ENCODE data around the gene RNU6-8.
A peak's percentile ranks its signal among the peaks of the same experiment; 100 is the strongest.

The RNU6-8 gene

DNA sequence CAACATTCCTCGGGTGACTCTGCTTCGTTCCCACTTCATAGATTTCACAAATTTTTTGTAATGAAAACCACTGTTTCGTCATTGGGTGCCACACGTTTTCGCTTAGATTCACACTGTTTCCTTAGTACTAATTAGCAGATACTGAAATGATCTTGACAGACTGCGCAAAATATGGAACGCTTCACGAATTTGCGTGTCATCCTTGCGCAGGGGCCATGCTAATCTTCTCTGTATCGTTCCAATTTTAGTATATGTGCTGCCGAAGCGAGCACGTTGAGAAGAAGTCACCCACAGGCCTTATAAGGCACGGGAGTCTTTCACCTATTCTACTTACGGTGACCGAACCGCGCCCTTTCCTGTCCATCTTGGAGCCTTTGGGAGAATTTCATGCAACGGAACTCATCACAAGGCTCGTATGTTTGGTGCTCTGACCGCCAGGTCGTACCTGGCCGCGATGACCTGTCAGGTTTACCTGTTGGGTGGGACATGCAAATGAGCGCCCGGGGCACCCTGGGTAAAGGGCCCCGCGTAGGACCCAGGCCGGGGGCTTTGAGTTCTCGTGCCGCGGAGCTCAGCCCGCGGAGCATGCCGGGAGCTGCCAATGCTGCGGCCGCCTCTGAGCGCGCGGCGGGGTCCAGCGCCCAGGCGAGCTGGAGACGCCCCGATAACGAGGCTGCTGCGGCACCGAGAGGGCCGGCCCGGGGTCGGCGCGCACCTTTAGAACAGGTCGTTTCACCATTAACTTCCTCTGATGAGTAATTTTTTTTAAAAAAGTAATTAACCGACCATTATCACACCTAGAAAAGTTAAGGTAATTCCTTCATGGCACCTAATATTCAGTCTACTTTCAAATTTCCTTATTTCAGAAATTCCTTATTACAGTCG, at the start of gene RNU6-8:
Gene RNU6-8 (minus strand): TSS at position 272 of the 885 bp plus-strand sequence.
- DNase-seq, result peak; percentile 89

DNA sequence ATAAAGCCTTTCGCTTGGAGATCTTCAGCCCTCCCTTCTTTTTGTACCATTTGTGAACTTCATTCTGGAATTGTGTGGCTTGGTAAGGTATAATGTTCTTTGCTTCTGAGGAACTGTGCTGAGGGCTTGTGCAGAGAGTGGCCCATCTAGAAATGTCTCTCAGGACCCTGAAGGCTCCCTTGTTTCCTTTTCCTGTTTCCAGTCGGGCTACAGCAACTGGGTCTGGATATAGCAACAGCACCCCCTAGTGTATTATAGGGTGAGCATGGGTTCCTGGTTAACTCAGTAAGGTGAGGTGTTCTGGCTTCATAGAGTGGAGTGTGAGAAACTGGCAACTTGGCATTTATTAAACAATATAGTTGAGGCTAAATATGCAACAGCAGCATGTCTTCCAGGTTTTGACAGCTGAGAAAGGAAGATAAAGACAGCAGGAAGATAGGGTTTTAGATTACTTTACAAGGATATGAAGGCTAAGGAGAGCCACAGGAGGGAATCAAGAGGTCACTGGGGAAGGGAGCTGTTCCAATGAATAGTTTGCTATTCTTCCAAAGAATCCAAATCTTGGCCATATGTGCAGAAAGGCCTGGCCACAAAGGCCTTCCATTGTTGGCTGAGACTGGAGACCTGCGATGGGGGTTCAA, 49.1 kb upstream of the RNU6-8 start:
- peak; percentile 74 for DNase-seq

DNA sequence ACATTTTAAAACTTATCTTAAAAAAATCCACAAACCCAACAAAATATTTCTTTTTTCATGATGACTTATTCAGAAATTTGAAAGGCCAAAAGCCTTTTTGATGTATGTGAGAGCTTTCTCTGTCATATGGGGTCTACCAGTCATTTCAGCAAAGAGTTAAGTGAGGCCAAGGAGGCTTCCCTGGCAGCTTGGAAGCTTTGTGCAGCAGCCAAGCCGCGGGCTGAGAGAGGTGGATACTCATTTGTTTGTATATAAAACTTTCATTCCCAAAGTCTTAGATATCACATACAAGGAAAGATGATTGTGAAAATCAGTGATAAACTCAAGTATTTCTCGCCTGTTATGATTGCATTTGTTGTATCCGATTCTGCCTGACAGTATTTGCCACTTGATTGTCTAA, 48.5 kb upstream of the RNU6-8 start:
- DNase-seq, result no peak

DNA sequence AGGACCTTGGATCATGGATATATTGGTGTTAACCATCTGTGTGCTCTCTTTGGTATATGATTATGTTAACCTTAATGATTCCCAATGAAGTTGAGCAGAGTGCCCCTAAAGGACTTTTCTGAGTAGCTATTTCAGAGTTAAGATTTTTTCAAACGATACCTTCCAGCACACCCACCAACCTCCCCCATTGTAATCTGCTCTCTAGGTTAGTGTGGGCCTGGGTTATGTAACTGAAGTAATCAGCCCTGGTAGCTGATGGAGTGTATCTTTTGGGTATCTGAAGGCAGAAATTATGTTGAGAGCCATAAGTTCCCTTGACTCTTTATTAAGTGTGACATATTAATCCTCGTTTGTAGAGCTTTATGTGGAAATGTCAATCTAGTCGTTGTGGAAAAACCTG, 47.6 kb upstream of the RNU6-8 start:
- DNase-seq, result no peak

DNA sequence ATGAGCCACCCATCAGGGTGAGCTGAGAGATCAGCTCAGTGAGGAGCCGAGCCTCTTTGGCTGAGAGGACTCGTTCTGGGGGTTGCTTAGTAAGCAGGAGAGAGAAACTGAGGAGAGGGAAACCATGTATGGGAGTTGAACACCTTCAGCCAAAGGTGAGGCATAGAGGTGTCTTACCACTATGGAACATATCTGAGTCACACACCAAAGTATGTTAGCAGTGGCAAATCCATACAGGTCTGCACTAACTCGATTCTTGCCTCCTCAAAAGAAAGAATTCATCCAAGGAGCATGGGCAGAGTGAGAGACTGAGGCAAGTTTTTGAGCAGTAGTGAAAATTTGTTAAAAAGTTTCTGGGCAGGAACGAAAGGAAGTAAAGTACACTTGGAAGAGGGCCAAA, 46.7 kb upstream of the RNU6-8 start:
- DNase-seq, result no peak

DNA sequence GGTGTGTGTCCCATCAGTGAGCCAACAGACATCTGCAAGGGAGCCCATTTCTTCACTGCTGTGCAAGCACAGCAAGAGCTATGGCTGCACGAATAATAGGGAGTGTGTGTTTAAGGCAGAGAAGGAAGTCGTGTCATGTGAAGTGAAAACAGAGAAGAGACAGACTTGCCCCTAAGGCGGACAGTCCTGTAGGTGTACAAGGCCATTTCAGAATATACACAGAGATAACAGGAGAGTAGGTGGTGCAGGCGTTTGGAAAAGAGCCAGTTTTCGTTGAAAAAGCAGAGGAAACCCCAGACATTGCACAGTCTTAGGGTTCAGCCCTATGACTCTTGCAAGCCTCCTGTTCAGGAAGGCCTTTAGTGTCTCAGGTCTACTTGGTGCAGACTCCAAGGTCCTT, 46.3 kb upstream of the RNU6-8 start:
- no peak for DNase-seq

DNA sequence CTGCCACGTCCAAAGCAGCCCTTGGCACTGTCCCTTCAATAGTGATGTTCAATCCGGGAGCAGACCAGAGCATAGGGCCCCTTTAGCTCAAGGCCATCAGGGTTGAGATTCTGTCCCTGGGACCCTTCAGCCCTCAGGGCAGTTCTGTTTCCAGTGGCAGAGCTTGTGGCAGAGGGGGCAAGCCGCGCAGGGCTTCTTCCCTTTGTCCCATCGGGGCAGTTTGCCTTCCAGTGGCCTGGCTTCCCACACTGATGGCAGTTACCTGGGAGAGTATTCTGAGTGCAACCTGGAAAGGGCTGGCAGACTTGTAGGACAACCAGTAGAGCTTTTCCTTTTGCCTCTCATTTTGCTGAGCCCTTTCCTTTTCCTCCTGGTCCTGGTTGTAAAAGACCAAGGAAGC, 43.7 kb upstream of the RNU6-8 start:
- DNase-seq, result no peak

DNA sequence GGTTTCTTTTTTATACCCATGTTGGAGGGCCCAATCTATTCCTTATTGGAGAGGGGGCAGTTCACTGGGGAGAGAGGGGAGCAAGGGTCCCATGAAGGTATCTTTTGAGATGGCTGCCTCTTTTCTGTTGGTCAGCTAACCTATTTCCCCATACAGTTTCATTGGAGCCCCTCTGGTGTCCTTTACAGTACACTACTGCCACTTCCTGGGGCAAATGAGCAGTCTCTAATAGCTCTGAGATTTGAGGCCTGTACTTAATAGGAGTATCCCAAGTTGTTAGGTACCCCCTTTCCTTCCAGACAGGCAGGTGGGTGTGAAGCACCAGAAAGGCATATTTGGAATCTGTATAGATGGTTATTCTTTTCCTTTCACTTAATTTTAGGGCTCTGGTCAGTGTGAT, 41.3 kb upstream of the RNU6-8 start:
- DNase-seq, result no peak

DNA sequence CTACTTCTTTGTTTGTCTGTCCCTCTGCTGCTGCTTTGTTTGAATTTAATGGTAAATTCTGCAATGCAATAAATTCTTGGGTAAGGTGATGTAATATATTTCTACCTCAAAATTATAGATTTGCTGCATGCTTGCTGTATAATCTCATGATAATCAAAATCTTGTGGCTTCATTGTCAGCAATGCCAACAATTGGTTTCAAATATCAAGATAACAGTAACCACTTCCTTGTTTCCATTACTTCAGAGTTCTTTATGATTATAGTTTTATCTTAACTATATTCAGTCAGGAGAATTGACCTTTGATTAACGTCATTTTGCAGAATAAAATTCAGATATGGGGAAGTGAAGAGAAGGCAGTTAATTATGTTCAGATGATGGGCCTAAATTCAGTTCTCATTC, 30.2 kb upstream of the RNU6-8 start:
- DNase-seq, result no peak

DNA sequence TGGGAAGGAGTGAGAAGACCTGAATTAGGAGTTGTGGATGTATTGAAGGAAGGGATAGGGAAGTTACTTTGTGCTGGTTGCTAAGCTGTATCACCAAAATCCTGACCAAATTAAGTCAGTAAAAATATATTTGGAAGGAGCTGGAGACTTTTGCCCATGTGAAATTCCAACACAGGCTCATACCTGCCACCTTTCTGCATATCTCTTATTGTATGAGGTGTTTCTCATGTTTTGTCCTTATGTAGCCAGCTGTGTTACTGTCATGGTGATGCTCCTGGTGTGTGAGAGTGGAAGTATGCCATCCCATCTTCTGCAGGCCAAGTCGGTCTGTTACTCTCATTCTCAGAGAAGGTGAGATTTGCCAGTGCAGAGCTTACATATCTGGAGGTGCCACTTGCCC, 29.4 kb upstream of the RNU6-8 start:
- DNase-seq, result no peak

DNA sequence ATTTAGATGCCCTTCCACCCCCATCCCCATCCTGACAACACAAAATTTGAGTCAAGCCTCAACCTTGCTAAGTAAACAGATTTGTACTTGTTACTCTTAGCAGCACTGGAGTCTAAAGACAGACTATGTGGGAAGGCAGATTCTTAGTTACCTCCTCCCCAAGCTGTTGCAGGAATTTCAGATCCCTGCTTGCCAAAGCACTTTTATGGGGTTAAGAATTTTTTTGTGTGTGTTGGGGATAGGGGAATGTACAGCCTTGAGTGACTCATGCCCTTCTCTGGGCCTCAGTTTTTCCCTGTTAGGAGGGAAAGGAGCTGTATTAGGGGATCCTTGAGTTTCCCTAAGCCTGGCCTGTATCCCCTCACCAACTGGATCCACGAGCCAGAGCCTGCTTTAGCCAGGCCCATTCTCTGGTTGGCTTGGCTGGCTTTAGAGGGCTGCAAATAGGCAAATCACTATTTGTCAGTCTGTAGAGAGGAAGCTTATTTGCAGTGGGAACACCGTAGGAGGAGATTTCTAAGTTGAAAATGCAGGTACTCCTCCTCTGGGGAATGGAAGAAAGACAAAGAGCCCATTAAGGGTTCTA, 27.7 kb upstream of the RNU6-8 start:
- no peak for DNase-seq

DNA sequence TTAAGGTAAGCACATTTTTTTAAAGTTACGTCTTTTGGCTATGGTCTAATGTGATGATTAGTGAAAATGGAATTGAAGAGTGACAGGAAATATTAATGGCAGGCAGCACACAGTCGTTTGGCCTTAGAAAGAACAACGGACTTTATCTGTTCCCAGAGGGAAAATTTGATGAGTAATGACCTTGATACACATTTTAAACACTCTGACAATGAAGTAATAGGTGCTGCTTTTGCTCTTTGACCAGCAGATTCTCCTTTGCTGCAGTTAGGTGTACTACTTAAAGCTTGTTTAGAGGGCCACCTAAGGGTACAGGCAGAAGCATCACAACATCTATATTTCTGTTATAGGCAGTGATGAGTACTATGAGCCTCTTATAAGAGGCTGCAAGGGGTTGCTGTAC, 27.1 kb upstream of the RNU6-8 start:
- no peak for DNase-seq

DNA sequence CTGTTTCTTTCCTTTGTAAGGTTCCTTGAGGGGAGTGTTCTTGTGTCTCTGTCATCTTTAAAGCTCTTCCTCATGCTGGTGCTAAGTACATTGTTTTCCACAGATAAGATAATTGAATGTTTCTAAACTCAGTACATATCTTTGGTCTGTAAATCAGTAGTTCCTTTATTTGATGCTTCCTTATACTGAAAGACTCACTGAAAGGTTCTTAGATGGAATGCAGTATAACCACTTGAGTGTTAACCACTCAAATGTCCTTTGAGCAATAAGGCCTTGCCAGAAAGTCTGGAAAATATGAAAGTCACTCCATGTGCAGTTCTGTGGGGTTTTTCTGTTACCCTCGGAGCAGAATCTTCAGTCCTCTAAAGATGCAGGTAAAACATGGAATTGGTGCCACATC, 23.0 kb upstream of the RNU6-8 start:
- DNase-seq, result no peak

DNA sequence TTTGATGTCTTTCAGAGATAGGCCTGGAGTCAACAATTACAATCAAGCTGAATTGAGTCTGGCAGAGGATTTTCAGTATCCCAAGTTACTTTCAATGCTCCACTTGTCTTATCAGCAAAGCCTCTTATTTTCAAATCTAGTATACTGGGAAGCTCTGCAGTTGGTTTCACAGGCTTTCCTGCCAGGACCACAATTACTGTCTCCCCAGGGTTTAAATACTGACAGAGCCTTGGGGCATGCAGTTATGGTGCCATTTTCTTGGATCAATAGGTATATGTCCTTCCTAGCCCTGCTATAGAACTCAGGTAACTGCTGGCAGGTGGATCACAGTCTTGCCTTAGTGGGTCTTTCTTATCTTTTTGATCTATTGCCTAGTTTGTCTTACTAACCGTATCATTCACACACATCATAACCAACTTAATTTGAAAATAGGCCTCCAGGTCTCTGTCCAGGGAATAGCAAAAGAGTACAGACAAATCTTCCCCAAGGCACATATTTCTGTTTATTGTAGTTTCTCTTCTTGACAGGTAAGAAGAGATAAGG, 22.4 kb upstream of the RNU6-8 start:
- DNase-seq, result no peak

DNA sequence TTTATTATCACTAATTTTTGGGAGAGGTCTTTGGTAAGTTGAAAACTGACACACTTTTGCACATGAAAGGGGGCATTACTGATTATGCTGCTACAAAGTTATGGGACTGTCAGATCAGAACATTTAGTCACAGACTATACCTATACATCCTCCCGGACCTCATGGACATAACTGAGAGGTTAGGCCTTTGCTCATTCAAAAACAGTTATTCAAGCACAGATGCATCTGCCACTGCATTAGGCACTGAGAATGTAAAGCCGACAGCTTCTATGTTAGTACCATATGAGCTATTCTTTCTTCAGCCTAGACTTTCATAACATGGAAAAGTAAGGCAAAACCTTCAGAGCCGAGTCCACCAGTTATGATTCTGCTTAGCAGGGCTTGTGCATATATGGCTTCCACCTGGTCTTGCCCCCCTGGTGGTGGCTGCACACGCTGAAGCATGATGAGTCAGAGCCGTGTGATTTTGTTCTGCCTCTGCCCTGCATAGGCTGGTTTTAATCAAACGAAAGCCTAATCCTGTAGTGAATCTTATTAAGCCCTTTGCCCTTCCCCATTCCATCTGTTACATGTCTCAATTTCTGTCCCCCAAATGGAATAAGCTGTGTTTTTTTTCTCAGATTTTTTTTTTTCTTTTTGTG, 21.8 kb upstream of the RNU6-8 start:
- peak; percentile 25 for DNase-seq

DNA sequence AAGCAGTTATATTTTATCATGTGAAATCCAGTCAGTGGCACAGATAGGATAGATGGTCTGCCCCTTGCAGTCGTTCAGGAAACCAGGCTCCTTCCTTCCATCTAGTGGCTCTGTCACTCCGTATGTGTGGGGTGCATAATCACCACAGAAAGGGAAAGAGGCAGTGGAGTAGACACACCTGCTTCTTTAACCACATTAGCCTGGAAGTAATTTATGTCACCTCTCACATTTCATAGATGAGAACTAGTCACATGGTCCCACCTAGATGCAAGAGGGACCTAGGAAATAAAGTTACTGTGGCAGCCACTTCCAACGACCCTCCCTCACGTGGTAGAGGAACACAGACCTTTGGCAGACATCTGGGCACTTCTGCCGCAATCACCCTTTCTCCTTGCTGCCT, 14.2 kb upstream of the RNU6-8 start:
- peak; percentile 64 for DNase-seq

DNA sequence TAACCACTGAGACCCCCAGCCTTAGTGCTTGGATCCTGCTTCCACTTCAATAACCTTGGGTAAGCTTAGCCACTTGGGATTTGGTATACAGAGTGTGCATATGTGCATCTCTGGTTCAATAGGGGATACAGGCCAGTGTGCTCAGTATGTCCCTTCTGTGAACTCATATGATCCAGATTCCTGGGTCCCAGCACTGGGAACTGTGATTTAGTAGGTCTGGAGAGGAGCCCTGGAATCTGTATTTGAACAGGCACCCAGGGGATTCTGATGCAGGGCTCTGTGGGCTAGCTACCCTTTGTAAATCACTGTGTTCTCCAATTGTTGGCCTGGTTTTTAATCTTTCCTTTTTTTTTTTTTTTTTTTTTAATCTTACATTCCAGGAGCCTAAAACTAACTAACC, 9.8 kb upstream of the RNU6-8 start:
- DNase-seq, result no peak

DNA sequence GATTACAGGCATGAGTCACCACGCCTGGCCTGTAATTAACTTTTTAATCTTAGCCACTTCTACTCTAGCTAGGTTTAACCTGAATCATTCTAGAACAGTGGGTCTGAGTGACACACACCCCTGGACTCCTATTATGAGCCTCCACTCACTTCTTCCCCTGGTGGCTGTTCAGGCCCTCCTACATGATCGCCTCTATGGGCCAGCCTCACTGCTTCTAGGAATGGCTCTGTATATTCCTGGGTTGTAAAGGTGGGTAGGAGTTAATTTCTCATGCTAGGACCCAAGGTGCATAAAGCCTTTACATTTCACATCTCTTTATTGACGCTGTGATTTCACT, 8.0 kb upstream of the RNU6-8 start:
- no peak for DNase-seq

DNA sequence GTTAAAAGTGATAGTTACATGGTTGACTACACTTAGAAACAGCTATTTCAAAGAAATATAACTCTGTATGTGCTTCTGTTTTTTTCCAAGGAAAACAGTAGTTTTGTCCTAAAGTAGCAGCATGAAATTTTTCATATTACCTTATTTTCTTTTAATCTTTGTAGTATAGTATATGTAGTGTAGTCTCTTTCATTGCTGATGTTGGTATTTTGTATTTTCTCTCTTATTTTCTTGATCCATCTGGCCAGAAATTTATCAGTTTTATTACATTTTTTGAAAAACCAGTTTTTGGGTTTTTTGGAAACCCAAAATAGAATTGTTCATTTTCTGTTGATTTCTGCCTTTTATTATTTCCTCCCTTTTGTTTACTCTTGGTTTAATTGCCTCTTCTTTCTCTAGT, 6.4 kb upstream of the RNU6-8 start:
- no peak for DNase-seq

DNA sequence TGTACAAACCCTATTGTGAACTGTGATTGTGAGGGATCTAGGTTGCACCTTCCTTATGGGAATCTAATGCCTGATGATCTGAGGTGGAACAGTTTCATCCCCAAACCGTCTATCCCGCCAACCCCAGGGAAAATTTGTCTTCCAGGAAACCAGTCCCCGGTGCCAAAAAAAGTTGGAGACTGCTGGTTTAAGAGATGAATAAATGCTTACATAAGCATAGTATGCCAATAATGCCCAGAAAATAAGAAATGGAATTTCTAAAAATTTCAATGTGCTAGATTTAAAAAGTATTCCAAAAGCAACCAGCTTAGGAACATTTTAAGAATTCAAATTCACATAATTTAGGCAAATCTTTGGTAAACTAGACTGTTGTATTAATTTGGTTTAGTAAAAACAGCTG, 5.4 kb upstream of the RNU6-8 start:
- no peak for DNase-seq

DNA sequence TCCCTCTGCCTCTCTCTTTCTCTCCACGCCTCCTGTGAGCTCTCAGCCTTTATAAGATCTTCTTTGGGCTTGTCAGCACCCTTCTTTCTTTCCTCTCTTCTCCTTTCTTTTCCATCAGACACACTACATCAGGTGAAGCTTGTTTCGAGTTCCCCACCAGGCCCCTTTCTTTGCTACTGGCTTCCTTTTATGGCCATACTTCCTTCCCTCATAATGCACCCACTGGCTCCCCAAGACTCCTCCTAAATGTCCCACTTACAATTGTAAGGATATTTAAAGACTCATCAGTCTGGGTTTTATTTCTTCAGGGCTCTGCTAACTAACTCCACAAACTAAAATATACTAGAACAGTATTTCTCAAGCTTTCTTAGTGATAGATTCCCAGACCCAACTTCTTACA, 3.5 kb upstream of the RNU6-8 start:
- no peak for DNase-seq

DNA sequence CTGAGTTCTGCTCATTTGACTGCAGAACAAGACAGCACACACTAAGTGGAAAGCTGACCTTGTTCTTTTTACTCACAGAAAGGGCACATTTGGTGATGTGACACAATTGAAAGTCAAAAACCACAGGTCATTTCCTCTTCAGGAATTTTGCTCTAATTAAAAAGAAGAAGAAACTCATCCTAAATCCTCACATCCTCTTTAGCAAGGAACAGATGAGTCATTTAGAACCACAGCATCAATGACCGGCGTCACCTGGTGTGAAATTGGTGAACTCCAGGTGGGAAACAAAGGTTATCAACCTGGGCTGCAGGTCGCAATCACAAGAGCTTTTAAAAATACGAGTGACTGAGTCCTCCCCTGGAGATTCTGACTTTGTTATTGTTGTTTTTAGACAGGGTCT, 2.9 kb upstream of the RNU6-8 start:
- DNase-seq, result no peak

DNA sequence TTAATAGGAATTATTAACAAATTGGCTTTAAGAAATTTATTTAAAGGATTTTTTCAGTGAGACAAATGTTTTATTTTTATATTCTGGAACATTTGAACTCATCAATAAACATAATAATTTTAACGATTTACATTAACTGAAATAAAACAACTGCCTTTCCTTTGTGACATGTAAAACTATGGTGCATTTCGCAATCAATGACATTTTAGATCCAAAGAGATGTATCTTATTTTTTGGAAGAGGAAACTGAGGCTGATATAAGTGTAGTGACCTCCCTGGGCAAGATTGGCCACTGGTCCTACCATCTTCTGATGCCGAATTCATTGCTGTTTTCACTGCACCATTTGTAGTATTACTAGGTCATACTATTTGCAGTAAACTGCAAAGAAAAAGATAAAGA, 2.5 kb upstream of the RNU6-8 start:
- DNase-seq, result no peak

DNA sequence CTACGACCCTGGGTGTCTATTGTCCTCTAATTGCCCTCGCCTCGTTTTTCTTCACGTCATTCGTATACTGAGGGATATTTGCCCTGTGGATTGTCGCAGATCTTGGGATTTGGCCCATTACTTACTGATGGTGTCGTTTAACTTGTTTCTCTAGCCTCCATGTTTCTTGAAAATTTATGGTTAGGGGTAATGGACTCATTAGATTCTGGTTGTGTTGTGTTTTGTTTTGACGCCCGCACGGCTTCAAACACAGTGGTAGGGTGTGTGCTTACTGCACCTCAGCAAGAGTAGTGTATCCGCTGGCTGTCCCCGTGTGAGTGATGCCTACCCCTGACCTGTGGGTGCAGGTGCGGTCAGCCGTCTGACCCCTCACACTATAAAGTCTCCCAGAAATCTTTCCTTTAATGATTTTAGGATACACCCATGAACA, 874 bp upstream of the RNU6-8 start:
- peak; percentile 0 for DNase-seq
